ENCODE data around the gene PSMB1.

DNA sequence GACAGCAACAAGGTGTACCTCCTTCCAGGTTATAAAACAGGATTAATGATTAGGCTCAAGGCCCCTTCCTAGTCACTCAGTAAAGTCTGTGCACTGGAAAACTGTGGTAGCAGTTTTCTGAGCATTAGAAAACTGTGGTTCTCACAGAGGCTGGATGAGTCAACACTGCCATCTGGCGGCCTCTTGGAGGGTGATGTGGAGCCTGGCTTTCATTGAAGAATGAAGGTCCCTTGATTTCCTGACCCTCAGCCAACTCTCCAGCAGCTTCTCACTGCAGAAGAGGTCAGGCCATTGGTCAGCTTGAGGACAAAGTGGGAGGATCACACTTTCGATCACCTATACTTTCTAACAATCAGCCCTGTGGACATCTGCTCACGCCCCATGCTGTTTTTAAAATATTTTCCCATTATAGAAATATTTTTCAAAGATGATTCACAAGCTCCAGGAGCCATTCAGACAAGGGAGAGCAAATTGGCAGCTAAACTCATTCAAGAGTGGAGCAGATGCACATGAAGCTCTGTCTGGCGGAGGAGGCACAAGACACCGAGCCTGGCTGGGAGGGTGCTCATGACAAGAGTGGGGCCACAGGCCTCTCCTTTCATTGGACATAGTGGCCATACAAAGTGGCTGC is 23.2 kb downstream of the PSMB1 start:
- TF ChIP-seq GATA3 (IDR thresholded peaks at IDR 0.05; ENCODE audit: low read depth, low read length) (no peak), GATA2 (IDR thresholded peaks at IDR 0.05; ENCODE audit: low read depth, low read length) (no peak)
